AG09309 (cell line): Measurements from ENCODE around the gene EPHA7.

Experiments used
- DNase-seq: peaks from one replicate; pipeline ENCODE4 v3.0.0-alpha.2; 2010; ENCODE audit warnings: low read depth
- H3K4me3 ChIP-seq: 2 replicates; pipeline ENCODE4 v1.5.1; 2011; ENCODE audit warnings: mild to moderate bottlenecking, low read depth, low read length, moderate library complexity; ENCODE audit not compliant: control insufficient read depth
- TF ChIP-seq, protein P1 (sequence below): IDR thresholded peaks from 2 replicates; pipeline ENCODE4 v1.5.1; 2011; ENCODE audit warnings: mild to moderate bottlenecking, low read depth, low read length, inconsistent platforms; ENCODE audit not compliant: insufficient read depth, control insufficient read depth; ENCODE audit errors: missing control alignments

Gene EPHA7

DNA sequence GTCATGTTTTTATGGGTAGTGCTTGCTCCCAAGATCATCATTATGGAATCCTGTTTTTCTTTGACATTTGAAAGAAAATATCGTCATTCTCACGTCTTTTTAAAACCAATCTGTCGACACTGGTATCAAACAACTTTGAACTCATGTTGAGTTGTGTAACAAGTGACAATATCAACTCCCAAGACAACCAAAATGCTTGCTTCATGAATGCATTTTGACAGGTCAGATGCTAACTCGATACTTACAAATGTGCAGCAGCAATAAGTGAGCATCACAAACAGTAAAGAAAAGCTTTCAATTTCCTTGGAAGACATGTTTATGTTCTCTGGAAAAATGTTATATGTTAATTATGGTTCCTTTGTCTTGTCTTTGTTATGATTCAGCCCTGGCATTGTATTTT lies 125.9 kb downstream of the EPHA7 start:
- no peak overlapping the region for H3K4me3 ChIP-seq
- DNase-seq = no peak
- TF ChIP-seq, protein P1, sequence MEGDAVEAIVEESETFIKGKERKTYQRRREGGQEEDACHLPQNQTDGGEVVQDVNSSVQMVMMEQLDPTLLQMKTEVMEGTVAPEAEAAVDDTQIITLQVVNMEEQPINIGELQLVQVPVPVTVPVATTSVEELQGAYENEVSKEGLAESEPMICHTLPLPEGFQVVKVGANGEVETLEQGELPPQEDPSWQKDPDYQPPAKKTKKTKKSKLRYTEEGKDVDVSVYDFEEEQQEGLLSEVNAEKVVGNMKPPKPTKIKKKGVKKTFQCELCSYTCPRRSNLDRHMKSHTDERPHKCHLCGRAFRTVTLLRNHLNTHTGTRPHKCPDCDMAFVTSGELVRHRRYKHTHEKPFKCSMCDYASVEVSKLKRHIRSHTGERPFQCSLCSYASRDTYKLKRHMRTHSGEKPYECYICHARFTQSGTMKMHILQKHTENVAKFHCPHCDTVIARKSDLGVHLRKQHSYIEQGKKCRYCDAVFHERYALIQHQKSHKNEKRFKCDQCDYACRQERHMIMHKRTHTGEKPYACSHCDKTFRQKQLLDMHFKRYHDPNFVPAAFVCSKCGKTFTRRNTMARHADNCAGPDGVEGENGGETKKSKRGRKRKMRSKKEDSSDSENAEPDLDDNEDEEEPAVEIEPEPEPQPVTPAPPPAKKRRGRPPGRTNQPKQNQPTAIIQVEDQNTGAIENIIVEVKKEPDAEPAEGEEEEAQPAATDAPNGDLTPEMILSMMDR = no peak

DNA sequence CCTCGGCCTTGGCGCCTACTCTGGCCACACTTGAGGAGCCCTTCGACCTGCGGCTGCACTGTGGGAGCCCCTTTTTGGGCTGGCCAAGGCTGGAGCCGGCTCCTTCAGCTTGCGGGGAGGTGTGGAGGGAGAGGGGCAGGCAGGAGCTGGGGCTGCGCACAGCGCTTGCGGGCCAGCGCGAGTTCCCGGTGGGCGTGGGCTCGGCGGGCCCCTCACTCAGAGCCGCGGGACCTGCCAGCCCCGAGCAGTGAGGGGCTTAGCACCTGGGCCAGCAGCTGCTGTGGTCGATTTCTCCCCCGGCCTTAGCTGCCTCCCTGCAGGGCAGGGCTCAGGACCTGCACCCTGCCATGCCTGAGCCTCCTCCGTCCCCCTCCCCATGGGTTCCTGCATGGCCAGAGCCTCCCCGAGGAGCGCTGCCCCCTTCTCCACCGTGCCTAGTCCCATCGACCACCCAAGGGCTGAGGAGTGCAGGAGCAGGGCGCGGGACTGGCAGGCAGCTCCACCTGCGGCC lies 136.8 kb downstream of the EPHA7 start:
- no peak overlapping the region for H3K4me3 ChIP-seq
- TF ChIP-seq, protein P1 = no peak
- no peak for DNase-seq

- no peak for DNase-seq
- TF ChIP-seq, protein P1 = no peak
- H3K4me3 ChIP-seq = no peak overlapping the region
These were observed 141.1 kb downstream of the EPHA7 start for GRCh38 chr6:93278241-93278640.

GRCh38 chr6:93272896-93273295 lies 146.5 kb downstream of the EPHA7 start:
- TF ChIP-seq, protein P1 = no peak
- no peak overlapping the region for H3K4me3 ChIP-seq
- DNase-seq = no peak

DNA sequence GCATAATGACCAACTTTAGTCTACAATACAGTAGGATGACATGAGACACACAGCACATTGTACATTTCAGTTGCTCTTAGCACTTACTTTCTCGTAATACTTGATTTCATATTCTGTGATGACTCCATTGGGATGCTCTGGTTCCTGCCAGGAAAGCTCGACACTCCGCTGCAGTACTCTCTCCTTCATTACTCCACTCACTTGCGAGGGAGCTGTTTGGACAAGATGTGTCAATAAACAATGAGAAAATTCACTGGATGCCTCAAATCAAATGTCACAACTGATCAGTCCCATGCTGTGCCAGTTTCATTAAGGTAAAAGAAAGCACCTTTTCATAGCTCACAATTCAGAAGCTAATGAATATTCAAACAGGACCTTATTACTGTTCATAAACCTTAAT lies 147.1 kb downstream of the EPHA7 start:
- H3K4me3 ChIP-seq = no peak overlapping the region
- DNase-seq = no peak
- TF ChIP-seq, protein P1 = no peak

- DNase-seq = no peak
- TF ChIP-seq, protein P1 = no peak
- no peak overlapping the region for H3K4me3 ChIP-seq
These were observed 153.1 kb downstream of the EPHA7 start for GRCh38 chr6:93266116-93266817.
